Fibroblast of lung (primary cell): ENCODE measurements around the gene SMC6. TPM values are rescaled to one million over a fixed set of nuclear protein-coding genes. Genes with fewer than 3 reads are reported as not detected.

ENCODE experiments used
- DNase-seq, 2 donors: peaks; one replicate each; pipeline versions ENCODE4 v3.0.0 to v3.0.0-alpha.2; 2010; ENCODE audit warnings: low read depth in 2 of 2
- H2AFZ ChIP-seq: 2 replicates; pipeline ENCODE4 v1.5.1; 2012; ENCODE audit warnings: low read length, control low read depth, inconsistent platforms
- H3K27ac ChIP-seq: 2 replicates; pipeline ENCODE4 v1.5.1; 2011; ENCODE audit warnings: low read length, control low read depth; ENCODE audit not compliant: insufficient read depth
- H3K27me3 ChIP-seq: 2 replicates; pipeline ENCODE4 v1.5.1; 2011; ENCODE audit warnings: mild to moderate bottlenecking, low read length; ENCODE audit not compliant: control insufficient read depth, insufficient read depth
- H3K36me3 ChIP-seq: 2 replicates; pipeline ENCODE4 v1.5.1; 2011; ENCODE audit warnings: low read length; ENCODE audit not compliant: control insufficient read depth, insufficient read depth
- H3K4me1 ChIP-seq: 2 replicates; pipeline ENCODE4 v1.5.1; 2011; ENCODE audit warnings: low read length; ENCODE audit not compliant: control insufficient read depth, insufficient read depth; ENCODE audit errors: extremely low read depth
- H3K4me2 ChIP-seq: 2 replicates; pipeline ENCODE4 v1.5.1; 2011; ENCODE audit warnings: low read length, control low read depth; ENCODE audit not compliant: insufficient read depth; ENCODE audit errors: extremely low read depth
- H3K4me3 ChIP-seq, 4 experiments: fragments of 200-600 bp in 1 of 4; sonication (generic) in 1 of 4; replicated peaks in 1 of 4; 2 replicates each; pipeline ENCODE4 v1.5.1; 2011 to 2016; ENCODE audit warnings: low read length in 4 of 4, low read depth in 3 of 4, mild to moderate bottlenecking in 3 of 4, control low read depth in 2 of 4, inconsistent platforms in 1 of 4, mixed read lengths in 1 of 4; ENCODE audit not compliant: insufficient read depth in 1 of 4; ENCODE audit errors: control extremely low read depth in 1 of 4
- H3K79me2 ChIP-seq: 2 replicates; pipeline ENCODE4 v1.5.1; 2012; ENCODE audit warnings: mild to moderate bottlenecking, low read length, inconsistent platforms; ENCODE audit not compliant: control insufficient read depth, insufficient read depth
- H3K9ac ChIP-seq: 2 replicates; pipeline ENCODE4 v1.5.1; 2011; ENCODE audit warnings: mild to moderate bottlenecking, low read length, control low read depth; ENCODE audit not compliant: insufficient read depth
- H3K9me3 ChIP-seq: 2 replicates; pipeline ENCODE4 v1.5.1; 2012; ENCODE audit warnings: low read depth, low read length; ENCODE audit not compliant: control insufficient read depth, insufficient read depth
- H4K20me1 ChIP-seq: 2 replicates; pipeline ENCODE4 v1.5.1; 2011; ENCODE audit warnings: low read length; ENCODE audit not compliant: control insufficient read depth, insufficient read depth; ENCODE audit errors: extremely low read depth
- CTCF ChIP-seq, 2 donors: IDR thresholded peaks in 1 of 2; conservative IDR thresholded peaks in 1 of 2; 1 replicate in 1 of 2; 2 replicates in 1 of 2; pipeline ENCODE4 v1.5.1; 2011 to 2012; ENCODE audit warnings: low read length in 2 of 2, control low read depth in 1 of 2, inconsistent platforms in 1 of 2, low read depth in 1 of 2, mild to moderate bottlenecking in 1 of 2
- EZH2 ChIP-seq: IDR thresholded peaks from 2 replicates; pipeline ENCODE4 v1.5.1; 2012; ENCODE audit warnings: low read length, control low read depth, mild to moderate bottlenecking; ENCODE audit errors: missing control alignments
- polyA plus RNA-seq, 2 donors: library from polyadenylated mRNA; depleted of rRNA in 1 of 2; stranded (reverse) in 1 of 2; unstranded in 1 of 2; fragments of >200 nt; gene quantifications; 2 replicates each; pipeline ENCODE4 v1.2.1, GENCODE V29; 2011 to 2012; ENCODE audit warnings: missing spikeins in 1 of 2
- total RNA-seq: library from RNA; depleted of rRNA; stranded (reverse); fragments of >200 nt; gene quantifications from 2 replicates; pipeline ENCODE4 v1.2.1, GENCODE V29; 2014

The SMC6 gene
- total and polyA plus RNA-seq, 2 donors (not counting 1 experiment from before 2014, with no cell fraction given), result 17.9 to 22.8 TPM

GRCh38 chr2:17638196-17638743, 115.3 kb downstream of the SMC6 start:
- Histone ChIP-seq H3K79me2 (no peaks in the 10 kb centered on the region), H4K20me1 (no peaks in the 10 kb centered on the region), H3K9me3 (no peaks in the 10 kb centered on the region), H3K36me3 (no peaks in the 10 kb centered on the region), H3K4me3 (no peak overlapping the region), H3K27me3 (no peaks in the 10 kb centered on the region), H3K9ac (no peak overlapping the region), H3K4me2 (no peak overlapping the region), H2AFZ (no peak overlapping the region), H3K27ac (no peak overlapping the region), H3K4me1 (peaks cover 7% of the 10 kb centered on the region)
- no peak for TF ChIP-seq EZH2
- TF ChIP-seq CTCF (conservative IDR thresholded peaks at IDR 0.05 in 1 of 2, IDR thresholded peaks at IDR 0.05 in 1 of 2; ENCODE audit: low read depth in 1 of 2, low read length in 2 of 2), result no peak
- DNase-seq, result no peak

DNA sequence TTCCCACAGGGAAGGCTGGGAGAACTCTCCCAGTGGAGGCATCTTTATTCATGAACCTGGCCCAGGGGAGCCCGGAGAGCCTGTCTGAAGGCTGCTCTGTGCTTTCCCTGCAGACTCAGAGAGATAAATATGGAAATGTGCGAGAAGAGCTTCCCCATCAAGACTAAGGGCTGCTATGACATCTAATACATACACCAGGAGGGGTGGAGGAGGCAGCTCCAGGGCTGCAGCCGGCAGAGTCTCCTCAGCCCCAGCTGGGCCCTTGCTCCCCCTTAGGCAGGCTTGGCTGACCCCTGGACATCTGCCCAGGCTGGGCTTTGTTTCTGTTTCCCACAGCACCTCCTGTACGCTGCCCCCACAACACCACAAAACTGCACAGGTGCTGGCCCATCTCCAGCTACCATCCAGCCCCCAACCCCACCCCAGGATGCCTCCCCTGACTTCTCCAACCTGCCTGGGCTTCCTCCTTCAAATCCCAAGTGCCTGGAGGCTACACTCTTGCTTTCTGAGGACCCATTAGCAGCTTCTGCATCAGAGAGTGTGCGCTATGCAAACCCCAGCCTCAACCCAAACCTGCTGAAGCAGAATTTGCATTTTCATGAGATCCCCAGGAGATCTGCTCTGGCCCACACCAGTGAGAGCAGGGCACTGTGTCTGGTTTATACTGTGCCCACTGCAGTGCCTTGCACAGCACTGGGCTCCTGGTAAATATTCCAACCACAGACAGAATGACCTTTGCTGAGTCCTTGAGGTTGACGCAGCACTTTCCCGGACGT, 116.3 kb downstream of the SMC6 start:
- Histone ChIP-seq H3K9ac (no peak overlapping the region), H2AFZ (no peak overlapping the region), H3K4me1 (no peaks in the 10 kb centered on the region), H3K4me2 (no peak overlapping the region), H3K27ac (no peak overlapping the region), H3K36me3 (no peaks in the 10 kb centered on the region), H3K4me3 (no peak overlapping the region), H3K9me3 (no peaks in the 10 kb centered on the region), H4K20me1 (no peaks in the 10 kb centered on the region), H3K79me2 (no peaks in the 10 kb centered on the region), H3K27me3 (no peaks in the 10 kb centered on the region)
- DNase-seq, result no peak
- TF ChIP-seq EZH2 (no peak), CTCF (conservative IDR thresholded peaks at IDR 0.05 in 1 of 2, IDR thresholded peaks at IDR 0.05 in 1 of 2; ENCODE audit: low read depth in 1 of 2, low read length in 2 of 2) (no peak)

DNA sequence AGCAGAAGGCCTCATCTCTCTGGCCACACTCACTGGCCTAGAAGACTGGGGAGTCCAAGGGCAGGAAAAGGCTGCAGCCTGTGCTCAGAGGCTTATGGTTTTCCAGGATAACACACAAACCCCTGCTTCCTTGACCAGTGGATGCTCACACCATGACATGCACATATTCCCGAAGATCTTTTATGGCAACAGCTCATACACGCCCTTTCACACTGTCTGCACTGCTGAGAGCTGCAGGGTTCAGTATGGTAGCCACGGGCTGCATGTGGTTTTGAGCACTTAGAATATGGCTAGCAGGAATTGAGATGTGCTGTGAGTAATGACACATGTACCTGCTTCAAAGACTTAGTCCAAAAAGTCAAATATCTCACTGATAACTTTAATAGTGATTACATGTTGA, 117.4 kb downstream of the SMC6 start:
- no peak for DNase-seq
- Histone ChIP-seq H3K27me3 (no peaks in the 10 kb centered on the region), H3K4me2 (no peak overlapping the region), H3K4me1 (no peaks in the 10 kb centered on the region), H2AFZ (no peak overlapping the region), H3K9me3 (no peaks in the 10 kb centered on the region), H3K36me3 (no peaks in the 10 kb centered on the region), H3K79me2 (no peaks in the 10 kb centered on the region), H3K4me3 (no peak overlapping the region), H4K20me1 (no peaks in the 10 kb centered on the region), H3K27ac (no peak overlapping the region), H3K9ac (no peak overlapping the region)
- no peak for TF ChIP-seq CTCF (conservative IDR thresholded peaks at IDR 0.05 in 1 of 2, IDR thresholded peaks at IDR 0.05 in 1 of 2; ENCODE audit: low read depth in 1 of 2, low read length in 2 of 2)
- no peak for TF ChIP-seq EZH2
